Thoracic aorta (tissue), 2 donors: Measurements from ENCODE around the gene CEACAM5. TPM values are rescaled to one million over a fixed set of nuclear protein-coding genes. Genes with fewer than 3 reads are reported as not detected.

Source experiments
- ATAC-seq: fragments of 150-250 bp; one replicate; pipeline ENCODE4 v1.8.0; 2017; ENCODE audit warnings: low read depth; ENCODE audit not compliant: insufficient number of reproducible peaks, low FRiP score
- DNase-seq: peaks from one replicate; pipeline ENCODE4 v3.0.0-alpha.2; 2020; ENCODE audit warnings: low spot score
- H3K27ac ChIP-seq, 2 donors: fragments of 200-600 bp; sonication (generic); 1 replicate in 1 of 2; 2 replicates in 1 of 2; pipeline ENCODE4 v1.5.1; 2016; ENCODE audit warnings: mild to moderate bottlenecking in 2 of 2, moderate library complexity in 2 of 2
- H3K27me3 ChIP-seq: fragments of 200-600 bp; sonication (generic); replicated peaks from 2 replicates; pipeline ENCODE4 v1.6.0; 2016; ENCODE audit warnings: mild to moderate bottlenecking; ENCODE audit not compliant: insufficient read depth
- H3K36me3 ChIP-seq: fragments of 200-600 bp; sonication (generic); one replicate; pipeline ENCODE4 v1.5.1; 2016
- H3K4me1 ChIP-seq, 2 donors: fragments of 200-600 bp; sonication (generic); 1 replicate in 1 of 2; 2 replicates in 1 of 2; pipeline versions ENCODE4 v1.5.1 to v1.6.0; 2016; ENCODE audit warnings: low read depth in 2 of 2, mild to moderate bottlenecking in 1 of 2; ENCODE audit not compliant: control insufficient read depth in 1 of 2
- H3K4me3 ChIP-seq: fragments of 200-600 bp; sonication (generic); 2 replicates; pipeline ENCODE4 v1.5.1; 2016; ENCODE audit warnings: mild to moderate bottlenecking
- H3K9me3 ChIP-seq: fragments of 200-600 bp; sonication (generic); 2 replicates; pipeline ENCODE4 v1.5.1; 2016
- CTCF ChIP-seq: fragments of 200-600 bp; sonication (generic); IDR thresholded peaks from one replicate; pipeline ENCODE4 v1.5.1; 2019; ENCODE audit warnings: antibody characterized with exemption
- total RNA-seq, 2 donors: library from RNA; depleted of rRNA; stranded (reverse); fragments of >200 nt; gene quantifications; one replicate each; pipeline versions ENCODE4 v1.1.0 to v1.2.3, GENCODE V29; 2016

Gene CEACAM5
- total RNA-seq, 2 donors from 2014 or later, result not detected

DNA sequence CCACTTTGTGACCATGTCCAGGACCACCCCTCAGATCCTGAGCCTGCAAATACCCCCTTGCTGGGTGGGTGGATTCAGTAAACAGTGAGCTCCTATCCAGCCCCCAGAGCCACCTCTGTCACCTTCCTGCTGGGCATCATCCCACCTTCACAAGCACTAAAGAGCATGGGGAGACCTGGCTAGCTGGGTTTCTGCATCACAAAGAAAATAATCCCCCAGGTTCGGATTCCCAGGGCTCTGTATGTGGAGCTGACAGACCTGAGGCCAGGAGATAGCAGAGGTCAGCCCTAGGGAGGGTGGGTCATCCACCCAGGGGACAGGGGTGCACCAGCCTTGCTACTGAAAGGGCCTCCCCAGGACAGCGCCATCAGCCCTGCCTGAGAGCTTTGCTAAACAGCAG is 12.7 kb upstream of the CEACAM5 start:
- no peak for ATAC-seq
- H3K27ac ChIP-seq, result no peak overlapping the region
- peaks cover 6% of the 10 kb centered on the region for H3K9me3 ChIP-seq
- H3K4me1 ChIP-seq, result no peaks in the 10 kb centered on the region
- no peak for DNase-seq
- H3K27me3 ChIP-seq, result no peaks in the 10 kb centered on the region
- no peak overlapping the region for H3K4me3 ChIP-seq
- no peak for TF ChIP-seq CTCF
- H3K36me3 ChIP-seq, result no peaks in the 10 kb centered on the region

DNA sequence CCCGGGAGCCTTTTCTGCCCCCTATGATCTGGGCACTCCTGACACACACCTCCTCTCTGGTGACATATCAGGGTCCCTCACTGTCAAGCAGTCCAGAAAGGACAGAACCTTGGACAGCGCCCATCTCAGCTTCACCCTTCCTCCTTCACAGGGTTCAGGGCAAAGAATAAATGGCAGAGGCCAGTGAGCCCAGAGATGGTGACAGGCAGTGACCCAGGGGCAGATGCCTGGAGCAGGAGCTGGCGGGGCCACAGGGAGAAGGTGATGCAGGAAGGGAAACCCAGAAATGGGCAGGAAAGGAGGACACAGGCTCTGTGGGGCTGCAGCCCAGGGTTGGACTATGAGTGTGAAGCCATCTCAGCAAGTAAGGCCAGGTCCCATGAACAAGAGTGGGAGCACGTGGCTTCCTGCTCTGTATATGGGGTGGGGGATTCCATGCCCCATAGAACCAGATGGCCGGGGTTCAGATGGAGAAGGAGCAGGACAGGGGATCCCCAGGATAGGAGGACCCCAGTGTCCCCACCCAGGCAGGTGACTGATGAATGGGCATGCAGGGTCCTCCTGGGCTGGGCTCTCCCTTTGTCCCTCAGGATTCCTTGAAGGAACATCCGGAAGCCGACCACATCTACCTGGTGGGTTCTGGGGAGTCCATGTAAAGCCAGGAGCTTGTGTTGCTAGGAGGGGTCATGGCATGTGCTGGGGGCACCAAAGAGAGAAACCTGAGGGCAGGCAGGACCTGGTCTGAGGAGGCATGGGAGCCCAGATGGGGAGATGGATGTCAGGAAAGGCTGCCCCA is 11.8 kb upstream of the CEACAM5 start:
- H3K9me3 ChIP-seq, result peaks cover 6% of the 10 kb centered on the region
- H3K27ac ChIP-seq, result no peak overlapping the region
- H3K4me3 ChIP-seq, result no peak overlapping the region
- DNase-seq, result no peak
- no peaks in the 10 kb centered on the region for H3K36me3 ChIP-seq
- H3K27me3 ChIP-seq, result no peaks in the 10 kb centered on the region
- no peak for TF ChIP-seq CTCF
- no peaks in the 10 kb centered on the region for H3K4me1 ChIP-seq
- ATAC-seq, result no peak

GRCh38 chr19:41697198-41697855 is 11.1 kb upstream of the CEACAM5 start:
- DNase-seq, result no peak
- no peaks in the 10 kb centered on the region for H3K4me1 ChIP-seq
- no peak overlapping the region for H3K27ac ChIP-seq
- H3K36me3 ChIP-seq, result no peaks in the 10 kb centered on the region
- no peak for ATAC-seq
- no peak for TF ChIP-seq CTCF
- H3K27me3 ChIP-seq, result no peaks in the 10 kb centered on the region
- H3K9me3 ChIP-seq, result peaks cover 5% of the 10 kb centered on the region
- H3K4me3 ChIP-seq, result no peak overlapping the region

- no peaks in the 10 kb centered on the region for H3K27me3 ChIP-seq
- no peak for DNase-seq
- no peak for ATAC-seq
- H3K36me3 ChIP-seq, result no peaks in the 10 kb centered on the region
- no peak overlapping the region for H3K4me3 ChIP-seq
- H3K4me1 ChIP-seq, result no peaks in the 10 kb centered on the region
- no peak for TF ChIP-seq CTCF
- H3K27ac ChIP-seq, result no peak overlapping the region
- H3K9me3 ChIP-seq, result no peaks in the 10 kb centered on the region
Measured at GRCh38 chr19:41698746-41699230, 9.6 kb upstream of the CEACAM5 start.

- no peak for ATAC-seq
- Histone ChIP-seq H3K9me3 (no peaks in the 10 kb centered on the region), H3K27me3 (no peaks in the 10 kb centered on the region), H3K4me1 (no peaks in the 10 kb centered on the region), H3K4me3 (no peak overlapping the region), H3K36me3 (no peaks in the 10 kb centered on the region), H3K27ac (no peak overlapping the region)
- TF ChIP-seq CTCF, result no peak
- no peak for DNase-seq
Measured at GRCh38 chr19:41699231-41699967, 9.0 kb upstream of the CEACAM5 start.
